Measurements from ENCODE around the gene HYDIN. TPM values are rescaled to one million over a fixed set of nuclear protein-coding genes. Genes with fewer than 3 reads are reported as not detected.

HYDIN gene
- total RNA-seq, 1 donor from 2014 or later = 2.7 TPM

- no peak for TF ChIP-seq CTCF (IDR thresholded peaks at IDR 0.05)
- peak; percentile 98 for ATAC-seq
- peak within 1 kb of the TSS; percentile 81 for H3K27ac ChIP-seq
- H3K4me1 ChIP-seq = peaks cover 15% of the 10 kb centered on the region
- H3K36me3 ChIP-seq = peaks cover 7% of the 10 kb centered on the region
- H3K9me3 ChIP-seq = no peaks in the 10 kb centered on the region
- intact Hi-C loops (cut with DNase I) = no loop called here
- peak within 1 kb of the TSS; percentile 80 for H3K4me3 ChIP-seq
- peak; percentile 98 for DNase-seq
- no peaks in the 10 kb centered on the region for H3K27me3 ChIP-seq
These were observed 429.6 kb downstream of the HYDIN start, which contains the start of gene VAC14 for GRCh38 chr16:70800781-70801480. VAC14 (minus strand) TSS chr16:70801158; CDS start chr16:70800900, 258 bp downstream.

DNA sequence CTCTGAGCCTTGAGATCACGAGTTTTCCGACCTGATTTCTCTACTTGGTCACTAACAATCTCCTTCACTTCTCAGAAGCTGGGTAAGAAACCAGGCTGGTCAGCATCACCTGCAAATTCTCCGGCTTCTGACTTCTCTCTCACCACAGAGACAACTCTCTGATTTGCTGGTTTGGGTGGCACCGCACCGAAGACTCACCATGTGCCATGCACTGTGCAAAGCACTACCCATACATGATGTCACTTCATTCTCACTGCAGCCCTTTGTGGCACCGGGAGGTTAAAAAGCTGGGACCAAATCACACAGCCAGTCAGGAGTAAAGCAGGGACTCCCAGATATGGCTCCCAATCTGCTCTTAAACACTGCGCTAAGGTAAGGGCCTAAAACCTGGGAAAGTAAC is 430.2 kb downstream of the HYDIN start:
- no peak for TF ChIP-seq CTCF (IDR thresholded peaks at IDR 0.05)
- Histone ChIP-seq H3K27ac (peak overlapping the region; percentile 81), H3K9me3 (no peaks in the 10 kb centered on the region), H3K36me3 (peaks cover 7% of the 10 kb centered on the region), H3K4me1 (peaks cover 15% of the 10 kb centered on the region), H3K4me3 (peak overlapping the region; percentile 80), H3K27me3 (no peaks in the 10 kb centered on the region)
- peak; percentile 1 for ATAC-seq
- intact Hi-C loops (cut with DNase I) = no loop called here
- no peak for DNase-seq

- H3K27ac ChIP-seq = no peak overlapping the region
- no peaks in the 10 kb centered on the region for H3K9me3 ChIP-seq
- intact Hi-C loops (cut with DNase I) = no loop called here
- DNase-seq (no peak), ATAC-seq (no peak)
- no peak overlapping the region for H3K4me3 ChIP-seq
- H3K27me3 ChIP-seq = no peaks in the 10 kb centered on the region
- H3K4me1 ChIP-seq = peaks cover 19% of the 10 kb centered on the region
- H3K36me3 ChIP-seq = peaks cover 7% of the 10 kb centered on the region
- no peak for TF ChIP-seq CTCF (IDR thresholded peaks at IDR 0.05)
These were observed 434.2 kb downstream of the HYDIN start for GRCh38 chr16:70796301-70796700.

- ATAC-seq = no peak
- TF ChIP-seq CTCF (IDR thresholded peaks at IDR 0.05) = no peak
- H3K27me3 ChIP-seq = no peaks in the 10 kb centered on the region
These were observed 435.1 kb downstream of the HYDIN start for GRCh38 chr16:70795296-70795912.

DNA sequence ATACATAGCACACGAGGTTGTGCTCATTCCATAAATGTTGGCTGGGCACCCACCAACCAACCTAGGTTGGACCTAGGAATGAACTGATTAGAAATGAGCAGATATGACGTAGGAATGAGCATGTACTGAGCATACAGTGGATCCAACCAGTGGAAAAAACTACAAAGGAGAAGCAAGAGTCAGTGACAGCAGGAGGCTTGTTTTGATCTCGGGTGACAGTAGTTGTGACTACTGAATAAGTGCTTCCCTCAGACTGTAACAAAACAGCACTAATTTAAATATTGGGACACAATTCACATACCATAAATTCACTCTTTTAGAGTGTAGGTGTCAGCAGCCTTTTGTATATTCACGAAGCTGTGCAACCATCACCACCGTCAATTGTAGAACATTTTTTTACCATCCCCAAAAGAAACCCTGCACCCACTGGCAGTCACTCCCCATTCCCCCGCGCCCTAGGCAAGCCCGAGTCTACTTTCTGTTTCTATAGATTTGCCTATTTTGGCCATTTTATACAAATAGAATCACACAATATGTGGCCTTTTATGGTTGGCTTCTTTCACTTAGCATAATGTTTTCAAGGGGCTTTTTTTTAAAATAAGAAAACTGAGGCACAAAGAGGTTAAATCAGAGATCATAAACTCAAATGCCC is 436.5 kb downstream of the HYDIN start:
- Histone ChIP-seq H3K9me3 (no peaks in the 10 kb centered on the region), H3K4me1 (peaks cover 11% of the 10 kb centered on the region), H3K36me3 (peaks cover 7% of the 10 kb centered on the region), H3K4me3 (no peak overlapping the region), H3K27me3 (no peaks in the 10 kb centered on the region), H3K27ac (no peak overlapping the region)
- DNase-seq = no peak
- intact Hi-C loops (cut with DNase I) = no loop called here
- ATAC-seq = no peak
- TF ChIP-seq CTCF (IDR thresholded peaks at IDR 0.05) = no peak

More at GRCh38 chr16:70795296-70795912, 435.1 kb downstream of the HYDIN start:
- peaks cover 7% of the 10 kb centered on the region for H3K36me3 ChIP-seq
- peaks cover 25% of the 10 kb centered on the region for H3K4me1 ChIP-seq
- no peak overlapping the region for H3K27ac ChIP-seq
- H3K4me3 ChIP-seq = no peak overlapping the region
- intact Hi-C loops (cut with DNase I) = no loop called here
- H3K9me3 ChIP-seq = no peaks in the 10 kb centered on the region
- no peak for DNase-seq

Data from upper lobe of right lung (tissue), 1 donor.